Astrocyte (in vitro differentiated cells and primary cell): ENCODE results near the gene GRIA2. TPM values are rescaled to one million over a fixed set of nuclear protein-coding genes. Genes with fewer than 3 reads are reported as not detected.

Experiments used
- DNase-seq: peaks from one replicate; pipeline ENCODE4 v3.0.0-alpha.2; 2010; ENCODE audit warnings: low read depth
- FAIRE-seq: peaks from 2 replicates; lab custom pipeline; 2011; peaks lifted over from hg19 to GRCh38; lab: Jason Lieb, UNC
- H2AFZ ChIP-seq: 2 replicates; pipeline ENCODE4 v1.6.0; 2012; ENCODE audit warnings: low read depth, low read length, inconsistent platforms
- H3K27ac ChIP-seq: 2 replicates; pipeline ENCODE4 v1.5.1; 2011; ENCODE audit warnings: low read depth, low read length, inconsistent platforms
- H3K27me3 ChIP-seq: 2 replicates; pipeline ENCODE4 v1.6.0; 2011; ENCODE audit warnings: low read length, inconsistent platforms; ENCODE audit not compliant: insufficient read depth
- H3K36me3 ChIP-seq: 2 replicates; pipeline ENCODE4 v1.5.1; 2011; ENCODE audit warnings: low read length, inconsistent platforms; ENCODE audit not compliant: insufficient read depth
- H3K4me1 ChIP-seq: 2 replicates; pipeline ENCODE4 v1.5.1; 2011; ENCODE audit warnings: low read length, inconsistent platforms; ENCODE audit not compliant: insufficient read depth
- H3K4me2 ChIP-seq: 2 replicates; pipeline ENCODE4 v1.6.0; 2012; ENCODE audit warnings: low read length, inconsistent platforms
- H3K4me3 ChIP-seq: 2 replicates; pipeline ENCODE4 v1.5.1; 2011; ENCODE audit warnings: low read depth, mild to moderate bottlenecking, low read length, inconsistent platforms; ENCODE audit not compliant: insufficient read depth
- H3K79me2 ChIP-seq: 2 replicates; pipeline ENCODE4 v1.6.0; 2012; ENCODE audit warnings: mild to moderate bottlenecking, low read length, inconsistent platforms; ENCODE audit not compliant: insufficient read depth
- H3K9ac ChIP-seq: 2 replicates; pipeline ENCODE4 v1.6.0; 2012; ENCODE audit warnings: mild to moderate bottlenecking, low read length, inconsistent platforms
- H3K9me3 ChIP-seq: 2 replicates; pipeline ENCODE4 v1.5.1; 2012; ENCODE audit warnings: low read depth, mild to moderate bottlenecking, low read length, inconsistent platforms; ENCODE audit not compliant: insufficient read depth
- H4K20me1 ChIP-seq: 2 replicates; pipeline ENCODE4 v1.6.0; 2012; ENCODE audit warnings: low read length, inconsistent platforms; ENCODE audit not compliant: insufficient read depth
- H3K27ac Mint-ChIP-seq: one replicate; pipeline ENCODE4 v1.8.0; 2021; ENCODE audit warnings: mild to moderate bottlenecking, mixed read lengths; ENCODE audit not compliant: unreplicated experiment
- H3K27me3 Mint-ChIP-seq: one replicate; pipeline ENCODE4 v1.8.0; 2021; ENCODE audit warnings: low read depth, mixed read lengths; ENCODE audit not compliant: unreplicated experiment
- H3K36me3 Mint-ChIP-seq: one replicate; pipeline ENCODE4 v1.8.0; 2021; ENCODE audit warnings: low read depth, mixed read lengths; ENCODE audit not compliant: unreplicated experiment
- H3K4me1 Mint-ChIP-seq: one replicate; pipeline ENCODE4 v1.8.0; 2021; ENCODE audit warnings: low read depth, mixed read lengths; ENCODE audit not compliant: unreplicated experiment
- H3K4me3 Mint-ChIP-seq: one replicate; pipeline ENCODE4 v1.8.0; 2021; ENCODE audit warnings: mild to moderate bottlenecking, moderate library complexity, mixed read lengths; ENCODE audit not compliant: unreplicated experiment
- H3K9me3 Mint-ChIP-seq: one replicate; pipeline ENCODE4 v1.8.0; 2021; ENCODE audit warnings: mild to moderate bottlenecking, mixed read lengths; ENCODE audit not compliant: unreplicated experiment
- CTCF ChIP-seq: IDR thresholded peaks from 2 replicates; pipeline ENCODE4 v1.5.1; 2011; ENCODE audit warnings: low read depth, mild to moderate bottlenecking, inconsistent platforms, low read length, moderate library complexity; ENCODE audit not compliant: insufficient read depth
- EZH2 ChIP-seq: IDR thresholded peaks from 2 replicates; pipeline ENCODE4 v1.6.1; 2012; ENCODE audit warnings: mild to moderate bottlenecking, low read length, inconsistent platforms; ENCODE audit not compliant: insufficient read depth
- total RNA-seq: library from RNA; stranded (reverse); gene quantifications from 2 replicates; pipeline ENCODE4 v1.2.1, GENCODE V29; 2021

The GRIA2 gene
- total RNA-seq, 1 donor from 2014 or later = not detected

DNA sequence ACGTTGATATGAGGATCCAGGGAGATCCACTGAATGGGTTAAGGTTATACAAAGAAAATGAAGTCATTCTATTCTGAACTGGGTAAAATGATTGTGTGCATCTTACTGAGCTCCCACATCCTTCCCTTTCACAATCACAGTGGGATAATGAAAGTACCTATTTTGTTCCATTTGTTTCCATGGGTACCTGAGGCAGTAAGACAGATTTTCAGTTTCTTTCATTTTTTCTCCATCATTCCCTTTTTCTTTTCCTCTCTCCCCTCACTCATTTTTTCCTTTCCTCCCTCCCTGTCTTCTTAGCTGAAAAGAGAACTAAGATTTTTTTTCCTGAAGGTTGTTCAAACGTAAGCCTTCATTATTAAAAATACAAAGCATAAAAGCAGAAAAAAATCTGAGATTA is 4.6 kb downstream of the GRIA2 start:
- Histone ChIP-seq H3K36me3 (no peaks in the 10 kb centered on the region), H4K20me1 (no peaks in the 10 kb centered on the region), H3K9ac (no peak overlapping the region), H3K27ac (no peak overlapping the region), H2AFZ (no peak overlapping the region), H3K9me3 (no peaks in the 10 kb centered on the region), H3K79me2 (no peaks in the 10 kb centered on the region), H3K4me1 (peaks cover 16% of the 10 kb centered on the region), H3K27me3 (peaks cover 15% of the 10 kb centered on the region), H3K4me3 (no peak overlapping the region), H3K4me2 (no peak overlapping the region)
- no peaks in the 10 kb centered on the region for H3K9me3 Mint-ChIP-seq
- peaks cover 17% of the 10 kb centered on the region for H3K27me3 Mint-ChIP-seq
- DNase-seq (no peak), FAIRE-seq (no peak)
- no peak for TF ChIP-seq CTCF
- TF ChIP-seq EZH2 = no peak
- H3K4me1 Mint-ChIP-seq = no peaks in the 10 kb centered on the region
- H3K4me3 Mint-ChIP-seq = no peak overlapping the region
- H3K27ac Mint-ChIP-seq = no peak overlapping the region
- no peaks in the 10 kb centered on the region for H3K36me3 Mint-ChIP-seq

- no peak for FAIRE-seq
- TF ChIP-seq EZH2 = no peak
- no peak for TF ChIP-seq CTCF
- H4K20me1 ChIP-seq = no peaks in the 10 kb centered on the region
- H3K4me1 Mint-ChIP-seq = no peaks in the 10 kb centered on the region
- H2AFZ ChIP-seq = no peak overlapping the region
- no peaks in the 10 kb centered on the region for H3K36me3 ChIP-seq
- H3K27me3 ChIP-seq = peaks cover 10% of the 10 kb centered on the region
- peaks cover 13% of the 10 kb centered on the region for H3K27me3 Mint-ChIP-seq
- H3K27ac ChIP-seq = no peak overlapping the region
- H3K9me3 Mint-ChIP-seq = no peaks in the 10 kb centered on the region
- DNase-seq = no peak
- no peak overlapping the region for H3K4me2 ChIP-seq
- no peaks in the 10 kb centered on the region for H3K9me3 ChIP-seq
- no peaks in the 10 kb centered on the region for H3K79me2 ChIP-seq
- no peak overlapping the region for H3K4me3 Mint-ChIP-seq
- no peaks in the 10 kb centered on the region for H3K36me3 Mint-ChIP-seq
- no peak overlapping the region for H3K9ac ChIP-seq
- H3K4me1 ChIP-seq = peaks cover 9% of the 10 kb centered on the region
- H3K4me3 ChIP-seq = no peak overlapping the region
- no peak overlapping the region for H3K27ac Mint-ChIP-seq
These were observed 5.5 kb downstream of the GRIA2 start for GRCh38 chr4:157226035-157226434.

DNA sequence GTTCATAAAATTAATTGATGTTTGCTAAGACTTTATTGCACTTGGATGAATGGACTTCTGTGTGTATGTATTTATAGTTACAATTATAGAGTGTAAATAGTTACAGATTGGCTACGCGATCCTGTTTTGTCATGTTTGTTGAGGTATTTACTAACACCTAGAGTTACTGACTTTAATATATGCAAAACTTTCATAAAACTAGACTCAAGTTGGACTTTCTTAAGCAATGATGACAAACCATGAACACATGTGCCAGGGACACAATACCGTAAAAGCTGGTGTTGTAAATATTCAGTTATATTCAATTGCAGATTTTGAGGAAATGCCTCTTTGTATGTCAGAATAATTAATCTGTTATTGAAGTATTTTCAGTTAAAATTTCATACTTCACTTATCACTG is 6.1 kb downstream of the GRIA2 start:
- no peaks in the 10 kb centered on the region for H3K9me3 ChIP-seq
- H4K20me1 ChIP-seq = no peaks in the 10 kb centered on the region
- no peak overlapping the region for H2AFZ ChIP-seq
- Mint-ChIP-seq H3K27me3 (peaks cover 9% of the 10 kb centered on the region), H3K36me3 (no peaks in the 10 kb centered on the region), H3K4me3 (no peak overlapping the region), H3K4me1 (no peaks in the 10 kb centered on the region), H3K27ac (no peak overlapping the region), H3K9me3 (no peaks in the 10 kb centered on the region)
- no peak overlapping the region for H3K9ac ChIP-seq
- H3K4me2 ChIP-seq = no peak overlapping the region
- no peak for DNase-seq
- no peaks in the 10 kb centered on the region for H3K79me2 ChIP-seq
- H3K27me3 ChIP-seq = peaks cover 5% of the 10 kb centered on the region
- no peak overlapping the region for H3K27ac ChIP-seq
- no peaks in the 10 kb centered on the region for H3K36me3 ChIP-seq
- peaks cover 6% of the 10 kb centered on the region for H3K4me1 ChIP-seq
- TF ChIP-seq EZH2 (no peak), CTCF (no peak)
- H3K4me3 ChIP-seq = no peak overlapping the region
- FAIRE-seq = no peak
